IPS-18a (cell line): ENCODE results near the gene MEX3D.

ENCODE experiments used
- H3K27ac ChIP-seq: one replicate; pipeline ENCODE4 v1.5.1; 2013; ENCODE audit warnings: low read length
- H3K27me3 ChIP-seq: one replicate; pipeline ENCODE4 v1.6.1; 2013; ENCODE audit warnings: mild to moderate bottlenecking, low read length; ENCODE audit not compliant: control insufficient read depth, insufficient read depth
- H3K36me3 ChIP-seq: one replicate; pipeline ENCODE4 v1.6.1; 2013; ENCODE audit warnings: low read depth, low read length; ENCODE audit not compliant: control insufficient read depth
- H3K4me1 ChIP-seq: one replicate; pipeline ENCODE4 v1.6.1; 2013; ENCODE audit warnings: low read depth, low read length; ENCODE audit not compliant: control insufficient read depth
- H3K4me3 ChIP-seq: one replicate; pipeline ENCODE4 v1.5.1; 2013; ENCODE audit warnings: low read length
- H3K9ac ChIP-seq: one replicate; pipeline ENCODE4 v1.6.1; 2013; ENCODE audit warnings: mild to moderate bottlenecking, low read length, moderate library complexity
- H3K9me3 ChIP-seq: one replicate; pipeline ENCODE4 v1.6.1; 2013; ENCODE audit warnings: low read depth, low read length; ENCODE audit not compliant: control insufficient read depth

MEX3D gene

DNA sequence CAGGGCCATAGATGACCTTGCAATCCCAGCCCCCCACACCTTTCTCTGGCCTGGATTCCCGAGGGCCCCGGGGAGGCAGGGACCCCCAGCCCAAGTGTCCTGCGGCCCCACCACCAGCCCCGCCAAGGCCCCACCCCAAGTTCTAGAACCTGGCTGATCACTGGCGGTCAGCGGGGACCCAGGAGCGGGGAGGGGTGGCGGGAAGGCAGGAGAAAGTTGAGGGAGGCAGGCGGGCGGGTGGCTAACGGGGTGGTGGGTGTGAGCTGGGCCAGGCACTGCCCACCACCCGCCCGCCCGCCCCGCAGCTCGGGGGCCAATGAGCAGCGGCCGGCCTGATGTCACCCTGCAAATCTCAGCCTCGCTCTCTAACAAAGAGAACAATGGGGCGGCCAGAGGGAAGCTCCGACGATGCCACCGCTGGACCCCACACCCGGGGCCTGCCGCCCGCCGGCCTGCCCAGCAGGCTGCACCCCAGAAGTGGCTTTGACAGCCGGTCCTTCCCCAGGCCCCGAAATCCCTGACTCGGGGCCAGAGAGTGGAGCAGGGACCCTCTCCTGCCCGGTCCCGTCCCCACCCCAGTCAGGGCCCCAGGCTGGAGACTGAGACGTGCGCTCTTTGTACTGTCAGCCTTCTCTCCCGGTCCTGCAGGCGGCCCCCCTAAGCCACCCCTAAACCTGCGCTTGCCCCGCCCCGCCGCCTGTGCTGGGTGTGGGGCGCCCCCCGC, 1.6 kb downstream of the MEX3D start:
- Histone ChIP-seq H3K27me3 (peaks cover 28% of the 10 kb centered on the region), H3K4me1 (peaks cover 4% of the 10 kb centered on the region), H3K9me3 (no peaks in the 10 kb centered on the region), H3K27ac (peak overlapping the region; percentile 84), H3K9ac (peak overlapping the region; percentile 94), H3K36me3 (peaks cover 11% of the 10 kb centered on the region), H3K4me3 (peak overlapping the region; percentile 79)

DNA sequence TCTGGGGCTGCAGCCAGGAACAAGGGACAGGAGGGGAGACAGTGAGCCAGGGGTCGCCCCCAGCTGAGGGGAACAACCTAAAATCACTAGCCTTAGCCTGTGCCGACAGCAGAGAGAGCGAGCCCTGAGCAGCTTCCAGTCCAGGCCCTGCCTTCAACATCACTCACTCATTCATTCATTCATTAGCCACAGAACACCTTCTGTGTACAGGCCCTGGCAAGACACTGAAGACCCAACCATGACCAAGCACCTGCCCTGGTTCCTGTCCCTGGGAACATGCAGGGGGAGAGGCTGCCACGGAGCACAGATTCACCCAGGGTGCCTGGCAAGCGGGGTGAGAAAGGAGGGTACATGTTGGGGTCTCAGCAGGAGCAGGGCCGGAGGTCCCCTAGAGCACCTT, 4.9 kb downstream of the MEX3D start:
- H3K9me3 ChIP-seq: no peaks in the 10 kb centered on the region
- no peak overlapping the region for H3K4me3 ChIP-seq
- no peaks in the 10 kb centered on the region for H3K27me3 ChIP-seq
- H3K36me3 ChIP-seq: peaks cover 11% of the 10 kb centered on the region
- H3K27ac ChIP-seq: no peak overlapping the region
- no peak overlapping the region for H3K9ac ChIP-seq
- H3K4me1 ChIP-seq: peaks cover 4% of the 10 kb centered on the region

DNA sequence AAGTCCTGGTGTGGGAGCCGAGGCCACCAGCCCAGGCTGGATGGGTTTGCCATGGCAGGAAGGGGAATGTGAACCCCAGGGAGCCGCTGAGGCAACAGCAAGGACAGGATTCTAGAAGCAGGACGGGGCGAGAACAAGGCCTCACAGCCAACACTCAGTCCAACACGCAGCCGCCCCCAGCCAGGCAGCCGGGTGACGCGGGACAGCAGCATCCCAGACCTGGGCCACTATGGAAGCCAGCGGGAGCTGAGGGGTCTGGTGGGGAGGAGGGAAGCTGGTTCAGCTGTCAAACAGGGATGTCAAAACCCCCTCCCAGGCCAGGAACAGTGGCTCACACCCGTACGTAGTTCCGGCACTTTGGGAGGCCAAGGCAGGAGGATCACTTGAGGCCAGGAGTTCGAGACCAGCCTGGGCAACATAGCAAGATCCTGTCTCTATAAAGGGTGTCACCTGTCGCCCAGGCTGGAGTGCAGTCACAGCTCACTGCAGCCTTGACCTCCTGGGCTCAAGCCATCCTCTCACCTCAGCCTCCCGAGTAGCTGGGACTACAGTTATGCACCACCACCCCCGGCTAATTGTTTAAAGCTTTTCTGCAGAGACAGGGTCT, 6.8 kb downstream of the MEX3D start:
- Histone ChIP-seq H3K4me1 (peaks cover 4% of the 10 kb centered on the region), H3K27me3 (no peaks in the 10 kb centered on the region), H3K9me3 (no peaks in the 10 kb centered on the region), H3K9ac (no peak overlapping the region), H3K36me3 (peaks cover 11% of the 10 kb centered on the region), H3K27ac (no peak overlapping the region), H3K4me3 (no peak overlapping the region)

DNA sequence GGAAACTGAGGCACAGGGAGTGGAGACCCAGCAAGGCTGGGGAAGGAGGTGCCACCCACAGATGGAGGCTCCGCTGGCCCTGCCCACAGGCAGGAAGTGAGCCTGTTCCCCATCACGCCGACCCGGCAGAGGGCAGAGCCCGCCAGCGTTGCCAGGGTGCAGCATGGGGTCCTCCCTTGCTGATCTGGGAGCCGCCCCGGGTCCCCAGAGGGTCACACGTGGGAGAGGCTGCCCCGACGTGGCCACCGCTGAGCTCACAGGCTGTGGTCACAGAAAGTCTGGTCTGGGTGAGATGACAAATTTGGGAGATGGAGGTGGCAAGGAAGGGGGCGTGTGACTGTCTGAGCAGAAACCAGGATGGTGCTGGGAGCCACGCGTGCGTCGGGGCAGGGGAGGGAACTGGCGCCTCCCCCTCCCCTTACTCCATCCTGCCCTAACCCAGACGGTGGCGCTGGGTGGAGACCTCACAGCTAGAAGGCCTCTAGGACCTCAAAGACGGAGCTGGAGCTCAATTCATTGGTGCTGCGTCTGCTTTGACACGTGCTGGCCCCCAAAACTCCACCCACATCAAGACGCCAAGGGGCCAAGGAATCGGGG, 7.7 kb downstream of the MEX3D start:
- Histone ChIP-seq H3K27ac (no peak overlapping the region), H3K36me3 (peaks cover 11% of the 10 kb centered on the region), H3K4me1 (peaks cover under 1% of the 10 kb centered on the region), H3K9ac (no peak overlapping the region), H3K9me3 (no peaks in the 10 kb centered on the region), H3K27me3 (no peaks in the 10 kb centered on the region), H3K4me3 (no peak overlapping the region)

DNA sequence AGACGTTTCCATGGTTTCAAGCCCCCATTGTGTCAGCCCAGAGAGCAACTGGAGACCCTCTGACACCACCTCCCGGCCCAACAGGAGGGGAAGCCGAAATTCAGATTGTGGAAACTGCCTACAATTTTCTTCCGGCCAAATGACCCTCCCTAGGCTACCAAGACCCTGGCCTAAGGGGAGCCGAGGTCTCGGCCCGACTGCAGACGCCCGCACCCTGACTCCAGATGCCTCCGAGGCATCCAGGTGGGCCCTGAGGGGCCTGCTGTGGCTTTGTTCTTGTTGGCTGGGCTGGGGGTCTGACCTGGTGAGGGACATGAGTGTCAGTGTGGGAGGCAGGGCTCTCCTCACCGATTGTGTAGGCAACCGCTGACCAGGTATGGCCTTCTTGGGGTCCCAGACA, 9.6 kb downstream of the MEX3D start:
- H3K4me3 ChIP-seq: no peak overlapping the region
- H3K9me3 ChIP-seq: no peaks in the 10 kb centered on the region
- no peaks in the 10 kb centered on the region for H3K4me1 ChIP-seq
- H3K36me3 ChIP-seq: peaks cover 11% of the 10 kb centered on the region
- H3K27ac ChIP-seq: no peak overlapping the region
- H3K27me3 ChIP-seq: no peaks in the 10 kb centered on the region
- H3K9ac ChIP-seq: no peak overlapping the region

DNA sequence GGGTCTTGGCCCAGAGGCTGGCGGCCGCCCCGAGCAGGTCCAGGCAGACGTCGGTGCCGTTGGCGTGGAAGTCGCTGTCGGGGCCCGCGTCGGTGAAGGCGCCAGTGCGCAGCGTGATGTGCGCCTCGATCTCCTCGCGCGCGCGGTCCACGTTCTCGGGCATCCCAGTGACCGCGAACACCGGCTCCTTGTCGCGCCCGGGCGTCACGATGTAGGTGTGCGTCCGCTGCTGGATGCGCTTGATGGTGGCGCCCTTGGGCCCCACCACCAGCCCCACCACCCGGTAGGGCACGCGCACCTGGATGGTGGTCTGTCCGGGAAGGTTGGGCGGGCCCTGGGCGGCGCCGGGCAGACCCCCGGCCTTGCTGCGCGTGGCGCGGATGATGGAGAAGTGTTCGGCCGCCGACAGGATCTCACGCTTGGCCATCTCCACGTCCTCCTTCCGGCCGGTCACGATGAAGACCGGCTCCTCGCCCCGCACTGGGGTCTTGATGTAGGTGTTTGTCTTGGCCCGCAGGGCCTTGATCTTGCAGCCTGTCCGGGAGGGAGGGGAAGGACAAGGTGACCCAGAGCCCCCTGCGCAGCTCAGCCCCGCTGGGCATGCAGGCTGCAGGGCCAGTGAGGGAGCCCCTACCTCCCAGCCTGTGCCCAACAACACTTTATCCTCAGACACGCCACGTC, 11.6 kb downstream of the MEX3D start:
- H3K4me1 ChIP-seq: no peaks in the 10 kb centered on the region
- H3K9me3 ChIP-seq: no peaks in the 10 kb centered on the region
- no peaks in the 10 kb centered on the region for H3K27me3 ChIP-seq
- H3K9ac ChIP-seq: no peak overlapping the region
- no peak overlapping the region for H3K27ac ChIP-seq
- no peaks in the 10 kb centered on the region for H3K36me3 ChIP-seq
- H3K4me3 ChIP-seq: no peak overlapping the region

DNA sequence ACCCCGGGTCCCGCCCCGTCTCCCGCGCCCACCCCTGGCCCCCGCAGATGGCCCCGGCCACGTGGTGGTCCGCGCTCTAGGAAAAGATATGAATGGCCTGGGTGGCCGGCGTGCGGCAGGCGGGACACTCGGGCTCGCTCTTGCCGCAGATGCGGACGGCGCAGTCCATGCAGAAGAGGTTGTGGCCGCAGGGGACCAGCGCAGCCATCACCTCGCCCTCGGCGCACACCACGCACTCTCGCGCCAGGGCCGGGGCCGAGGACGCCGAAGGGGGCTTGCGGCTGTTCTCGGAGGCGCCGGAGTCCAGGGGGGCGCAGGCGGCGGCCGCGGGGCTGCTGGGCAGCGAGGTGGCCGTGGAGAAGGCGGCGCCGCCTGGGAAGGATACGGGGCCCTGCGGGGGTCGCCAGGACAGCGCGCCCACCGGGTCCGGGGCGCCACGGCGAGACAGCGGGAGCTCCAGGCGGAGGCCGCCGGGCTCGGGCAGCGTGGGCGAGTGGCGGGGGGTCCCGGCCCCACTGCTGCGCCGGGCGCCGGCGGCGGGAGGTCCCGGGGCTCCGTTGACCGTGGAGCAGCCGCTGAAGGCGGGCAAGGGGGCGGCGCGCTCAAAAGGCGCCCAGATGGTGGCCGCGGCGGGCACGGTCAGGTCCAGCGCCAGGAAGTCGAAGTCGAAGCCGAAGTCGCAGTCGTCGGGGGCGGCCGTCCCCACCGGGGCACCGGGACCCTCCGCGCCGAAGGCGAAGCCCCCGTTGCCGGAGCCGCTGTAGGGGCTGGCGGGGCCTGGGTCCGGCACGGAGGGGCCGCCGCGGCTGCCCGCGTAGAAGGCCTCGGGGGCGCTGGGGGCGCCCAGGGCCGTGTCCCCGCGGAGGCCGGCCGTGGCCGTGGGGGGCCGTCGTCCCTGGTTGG, 12.4 kb downstream of the MEX3D start:
- H3K36me3 ChIP-seq: no peaks in the 10 kb centered on the region
- no peaks in the 10 kb centered on the region for H3K27me3 ChIP-seq
- H3K9ac ChIP-seq: no peak overlapping the region
- no peak overlapping the region for H3K27ac ChIP-seq
- H3K4me1 ChIP-seq: no peaks in the 10 kb centered on the region
- H3K4me3 ChIP-seq: no peak overlapping the region
- H3K9me3 ChIP-seq: no peaks in the 10 kb centered on the region

DNA sequence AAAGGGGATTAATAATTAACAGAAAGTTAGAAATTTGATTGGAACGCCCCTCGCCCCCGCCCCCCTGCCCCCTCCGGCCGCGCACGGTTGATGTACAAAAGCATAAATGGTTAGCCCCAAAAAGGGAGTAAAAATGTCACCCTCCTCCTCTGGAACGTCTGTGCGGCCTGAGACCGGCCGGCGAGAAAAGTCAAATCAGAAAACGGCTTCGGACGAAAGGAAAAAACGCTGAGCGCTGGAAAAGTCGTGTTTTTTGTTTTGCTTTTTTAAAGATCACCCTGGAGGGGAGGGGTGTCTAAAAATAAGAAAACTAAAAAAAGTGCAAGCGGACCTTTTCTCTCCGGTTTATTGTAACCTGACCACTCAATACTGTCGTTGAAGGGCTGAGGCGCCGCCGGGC, 13.2 kb downstream of the MEX3D start:
- Histone ChIP-seq H3K4me1 (no peaks in the 10 kb centered on the region), H3K9ac (no peak overlapping the region), H3K9me3 (no peaks in the 10 kb centered on the region), H3K27ac (no peak overlapping the region), H3K36me3 (no peaks in the 10 kb centered on the region), H3K4me3 (no peak overlapping the region), H3K27me3 (no peaks in the 10 kb centered on the region)

DNA sequence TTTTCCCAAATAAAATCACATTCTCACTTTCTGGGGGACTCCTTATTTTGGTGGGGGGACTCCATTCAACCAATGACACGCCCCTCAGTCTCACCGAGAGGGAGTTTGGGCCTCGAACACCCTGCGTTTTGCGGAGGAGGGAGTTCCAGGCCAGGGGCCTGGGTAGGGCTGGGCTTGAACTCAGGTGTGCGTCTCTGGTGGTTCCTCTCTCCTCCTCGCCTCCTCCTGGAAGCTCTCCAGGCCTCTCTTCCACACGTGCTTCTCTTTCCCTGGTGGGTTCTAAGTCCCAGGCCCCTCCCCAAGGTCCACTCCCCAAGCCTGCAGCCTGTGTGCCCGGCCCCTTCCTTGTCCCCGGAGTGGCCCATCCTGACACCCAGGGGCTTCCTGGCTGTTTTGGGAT, 14.7 kb downstream of the MEX3D start:
- no peak overlapping the region for H3K27ac ChIP-seq
- no peaks in the 10 kb centered on the region for H3K36me3 ChIP-seq
- no peaks in the 10 kb centered on the region for H3K9me3 ChIP-seq
- H3K27me3 ChIP-seq: no peaks in the 10 kb centered on the region
- no peak overlapping the region for H3K9ac ChIP-seq
- H3K4me3 ChIP-seq: no peak overlapping the region
- no peaks in the 10 kb centered on the region for H3K4me1 ChIP-seq

DNA sequence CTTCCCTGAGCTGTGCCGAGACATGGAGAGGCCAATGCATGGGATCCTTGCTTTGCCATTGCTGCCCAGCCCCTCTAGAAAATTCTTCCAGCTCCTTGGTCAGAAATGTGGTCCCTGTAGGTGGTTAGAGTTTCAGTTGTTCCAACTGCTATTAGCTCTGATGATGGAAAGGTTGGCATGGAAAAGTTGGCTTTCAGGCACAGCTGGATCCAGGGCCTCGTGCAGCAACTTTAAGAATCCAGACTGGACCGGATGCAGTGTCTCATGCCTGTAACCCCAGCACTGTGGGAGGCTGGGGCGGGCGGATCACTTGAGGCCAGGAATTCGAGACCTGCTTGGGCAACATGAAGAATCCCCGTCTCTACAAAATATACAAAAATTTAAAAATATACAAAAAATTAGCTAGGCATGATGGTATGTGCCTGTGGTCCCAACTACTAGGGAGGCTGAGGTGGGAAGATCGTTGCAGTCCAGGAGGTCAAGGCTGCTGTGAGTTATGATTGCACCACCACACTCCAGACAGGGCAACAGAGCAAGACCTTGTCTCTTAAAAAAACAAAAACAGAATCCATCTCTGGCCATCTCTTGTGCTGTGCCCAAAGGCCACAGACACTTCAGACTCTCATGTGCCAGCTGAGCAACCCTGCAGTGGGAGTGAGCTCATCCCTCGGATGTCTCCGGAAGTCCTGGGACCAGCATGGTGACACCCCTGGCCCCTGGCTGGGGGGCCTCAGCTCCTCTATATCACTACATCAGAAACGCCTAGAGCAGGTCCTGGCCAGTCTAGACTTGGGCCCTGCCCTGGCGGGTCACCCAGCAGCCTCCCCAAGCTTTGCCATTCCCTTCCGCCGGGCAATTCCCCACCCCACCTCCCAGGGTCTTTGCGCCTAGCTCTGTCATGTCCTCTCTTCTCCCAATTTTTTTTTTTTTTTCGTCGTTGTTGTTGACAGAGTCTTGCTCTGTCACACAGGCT, 16.8 kb downstream of the MEX3D start:
- Histone ChIP-seq H3K27ac (no peak overlapping the region), H3K9ac (no peak overlapping the region), H3K9me3 (no peaks in the 10 kb centered on the region), H3K4me3 (no peak overlapping the region), H3K4me1 (no peaks in the 10 kb centered on the region), H3K36me3 (no peaks in the 10 kb centered on the region), H3K27me3 (no peaks in the 10 kb centered on the region)
